OCI-LY1 (cell line): ENCODE results near the gene MPO.

Source experiments
- H2AFZ ChIP-seq: fragments of 200-600 bp; sonication (generic), shearing (Covaris generic); 2 replicates; pipeline ENCODE4 v1.6.0; 2014; ENCODE audit warnings: antibody characterized with exemption, mild to moderate bottlenecking, low read length
- H3F3A ChIP-seq: fragments of 200-600 bp; sonication (generic), shearing (Covaris generic); 2 replicates; pipeline ENCODE4 v1.6.0; 2014; ENCODE audit warnings: mild to moderate bottlenecking, antibody characterized with exemption, low read length, moderate library complexity; ENCODE audit not compliant: insufficient read depth
- H3K27ac ChIP-seq: fragments of 200-600 bp; sonication (generic); 2 replicates; pipeline ENCODE4 v1.5.1; 2014; ENCODE audit warnings: low read length, mixed run types, mild to moderate bottlenecking, low read depth; ENCODE audit not compliant: poor library complexity, severe bottlenecking
- H3K27me3 ChIP-seq: fragments of 200-600 bp; sonication (generic); 2 replicates; pipeline ENCODE4 v1.6.0; 2014; ENCODE audit warnings: antibody characterized with exemption, mild to moderate bottlenecking, low read length, moderate library complexity; ENCODE audit not compliant: insufficient read depth
- H3K36me3 ChIP-seq: fragments of 200-600 bp; sonication (generic); 2 replicates; pipeline ENCODE4 v1.6.1; 2014; ENCODE audit warnings: mild to moderate bottlenecking, antibody characterized with exemption, low read length, moderate library complexity, mixed read lengths; ENCODE audit not compliant: insufficient read depth
- H3K4me1 ChIP-seq: fragments of 200-600 bp; sonication (generic); 2 replicates; pipeline ENCODE4 v1.5.1; 2014; ENCODE audit warnings: mild to moderate bottlenecking, low read length, moderate library complexity; ENCODE audit not compliant: insufficient read depth, severe bottlenecking
- H3K4me2 ChIP-seq: fragments of 200-600 bp; sonication (generic), shearing (Covaris generic); 2 replicates; pipeline ENCODE4 v1.6.1; 2014; ENCODE audit warnings: low read length
- H3K4me3 ChIP-seq: fragments of 200-600 bp; sonication (generic); 2 replicates; pipeline ENCODE4 v1.5.1; 2014; ENCODE audit warnings: low read length, low read depth, mild to moderate bottlenecking, mixed read lengths; ENCODE audit not compliant: poor library complexity, severe bottlenecking
- H3K79me2 ChIP-seq: fragments of 200-600 bp; shearing (Covaris generic); 2 replicates; pipeline ENCODE4 v1.6.1; 2016; ENCODE audit warnings: mixed run types, low read length, mixed read lengths; ENCODE audit not compliant: insufficient read depth
- H3K9ac ChIP-seq: fragments of 200-600 bp; sonication (generic), shearing (Covaris generic); 2 replicates; pipeline ENCODE4 v1.6.1; 2014; ENCODE audit warnings: mild to moderate bottlenecking, low read length, mixed read lengths
- H3K9me2 ChIP-seq: fragments of 200-600 bp; sonication (generic), shearing (Covaris generic); 2 replicates; pipeline ENCODE4 v1.6.1; 2014; ENCODE audit warnings: low read depth, mild to moderate bottlenecking, low read length, mixed read lengths
- H3K9me3 ChIP-seq: fragments of 200-600 bp; shearing (Covaris generic); 2 replicates; pipeline ENCODE4 v1.6.1; 2014; ENCODE audit warnings: low read length, mixed read lengths
- H4K20me1 ChIP-seq: fragments of 200-600 bp; sonication (generic), shearing (Covaris generic); 2 replicates; pipeline ENCODE4 v1.6.0; 2016; ENCODE audit warnings: mild to moderate bottlenecking, low read length; ENCODE audit not compliant: insufficient read depth
- CTCF ChIP-seq: fragments of 200-600 bp; sonication (generic), shearing (Covaris generic); IDR thresholded peaks from 2 replicates; pipeline ENCODE4 v1.5.1; 2017; ENCODE audit warnings: mild to moderate bottlenecking, antibody characterized with exemption, low read length, moderate library complexity, mixed read lengths
- EZH2 ChIP-seq: fragments of 200-600 bp; sonication (generic), shearing (Covaris generic); IDR thresholded peaks from 2 replicates; pipeline ENCODE4 v1.8.0; 2017; ENCODE audit warnings: borderline replicate concordance, mixed run types, mild to moderate bottlenecking, antibody characterized with exemption, low read length, moderate library complexity, mixed read lengths

The MPO gene

GRCh38 chr17:58268326-58268725 is 12.4 kb downstream of the MPO start:
- H2AFZ ChIP-seq: no peak overlapping the region
- H3K9me3 ChIP-seq: no peaks in the 10 kb centered on the region

GRCh38 chr17:58267347-58268324 is 13.1 kb downstream of the MPO start:
- Histone ChIP-seq H3K9me3 (no peaks in the 10 kb centered on the region), H3K79me2 (no peaks in the 10 kb centered on the region), H3K36me3 (no peaks in the 10 kb centered on the region), H3K9me2 (no peaks in the 10 kb centered on the region), H3K4me1 (no peaks in the 10 kb centered on the region), H4K20me1 (no peaks in the 10 kb centered on the region), H3K27me3 (peaks cover 5% of the 10 kb centered on the region; the same call in 1 of the 2 replicates), H3F3A (no peaks in the 10 kb centered on the region), H3K9ac (no peak overlapping the region), H3K27ac (no peak overlapping the region), H3K4me2 (no peak overlapping the region), H3K4me3 (no peak overlapping the region), H2AFZ (no peak overlapping the region)
- no peak for TF ChIP-seq EZH2
- no peak for TF ChIP-seq CTCF

More at GRCh38 chr17:58268326-58268725, 12.4 kb downstream of the MPO start:
- Histone ChIP-seq H4K20me1 (no peaks in the 10 kb centered on the region), H3F3A (no peaks in the 10 kb centered on the region), H3K4me3 (no peak overlapping the region), H3K27ac (no peak overlapping the region), H3K4me1 (no peaks in the 10 kb centered on the region), H3K79me2 (no peaks in the 10 kb centered on the region), H3K4me2 (no peak overlapping the region), H3K36me3 (no peaks in the 10 kb centered on the region), H3K27me3 (peaks cover 5% of the 10 kb centered on the region; the same call in 1 of the 2 replicates), H3K9ac (no peak overlapping the region), H3K9me2 (no peaks in the 10 kb centered on the region)
- TF ChIP-seq EZH2: no peak
- no peak for TF ChIP-seq CTCF

- Histone ChIP-seq H3K9me2 (no peaks in the 10 kb centered on the region), H4K20me1 (no peaks in the 10 kb centered on the region), H3K27me3 (peaks cover 5% of the 10 kb centered on the region; the same call in 1 of the 2 replicates), H3K9me3 (no peaks in the 10 kb centered on the region), H3K4me1 (no peaks in the 10 kb centered on the region), H3K4me2 (no peak overlapping the region), H3K9ac (no peak overlapping the region), H3K4me3 (no peak overlapping the region), H3F3A (no peaks in the 10 kb centered on the region), H2AFZ (no peak overlapping the region), H3K79me2 (no peaks in the 10 kb centered on the region), H3K27ac (no peak overlapping the region), H3K36me3 (no peaks in the 10 kb centered on the region)
- TF ChIP-seq EZH2 (no peak), CTCF (no peak)
Observed at GRCh38 chr17:58265902-58266875, 14.5 kb downstream of the MPO start.
